Thoracic aorta (tissue), 2 donors: ENCODE results near the gene SEMA3B. TPM values are rescaled to one million over a fixed set of nuclear protein-coding genes. Genes with fewer than 3 reads are reported as not detected.
A peak's percentile ranks its signal among the peaks of the same experiment; 100 is the strongest.

Experiments used
- ATAC-seq: fragments of 150-250 bp; one replicate; pipeline ENCODE4 v1.8.0; 2017; ENCODE audit warnings: low read depth; ENCODE audit not compliant: insufficient number of reproducible peaks, low FRiP score
- DNase-seq: peaks from one replicate; pipeline ENCODE4 v3.0.0-alpha.2; 2020; ENCODE audit warnings: low spot score
- H3K27ac ChIP-seq, 2 donors: fragments of 200-600 bp; sonication (generic); 1 replicate in 1 of 2; 2 replicates in 1 of 2; pipeline ENCODE4 v1.5.1; 2016; ENCODE audit warnings: mild to moderate bottlenecking in 2 of 2, moderate library complexity in 2 of 2
- H3K27me3 ChIP-seq: fragments of 200-600 bp; sonication (generic); replicated peaks from 2 replicates; pipeline ENCODE4 v1.6.0; 2016; ENCODE audit warnings: mild to moderate bottlenecking; ENCODE audit not compliant: insufficient read depth
- H3K36me3 ChIP-seq: fragments of 200-600 bp; sonication (generic); one replicate; pipeline ENCODE4 v1.5.1; 2016
- H3K4me1 ChIP-seq, 2 donors: fragments of 200-600 bp; sonication (generic); 1 replicate in 1 of 2; 2 replicates in 1 of 2; pipeline versions ENCODE4 v1.5.1 to v1.6.0; 2016; ENCODE audit warnings: low read depth in 2 of 2, mild to moderate bottlenecking in 1 of 2; ENCODE audit not compliant: control insufficient read depth in 1 of 2
- H3K4me3 ChIP-seq: fragments of 200-600 bp; sonication (generic); 2 replicates; pipeline ENCODE4 v1.5.1; 2016; ENCODE audit warnings: mild to moderate bottlenecking
- H3K9me3 ChIP-seq: fragments of 200-600 bp; sonication (generic); 2 replicates; pipeline ENCODE4 v1.5.1; 2016
- total RNA-seq, 2 donors: library from RNA; depleted of rRNA; stranded (reverse); fragments of >200 nt; gene quantifications; one replicate each; pipeline versions ENCODE4 v1.1.0 to v1.2.3, GENCODE V29; 2016
- TF ChIP-seq, protein P1 (sequence below): fragments of 200-600 bp; sonication (generic); IDR thresholded peaks from one replicate; pipeline ENCODE4 v1.5.1; 2019; ENCODE audit warnings: antibody characterized with exemption

The SEMA3B gene
- total RNA-seq, 2 donors from 2014 or later = 53.6 to 57.2 TPM

DNA sequence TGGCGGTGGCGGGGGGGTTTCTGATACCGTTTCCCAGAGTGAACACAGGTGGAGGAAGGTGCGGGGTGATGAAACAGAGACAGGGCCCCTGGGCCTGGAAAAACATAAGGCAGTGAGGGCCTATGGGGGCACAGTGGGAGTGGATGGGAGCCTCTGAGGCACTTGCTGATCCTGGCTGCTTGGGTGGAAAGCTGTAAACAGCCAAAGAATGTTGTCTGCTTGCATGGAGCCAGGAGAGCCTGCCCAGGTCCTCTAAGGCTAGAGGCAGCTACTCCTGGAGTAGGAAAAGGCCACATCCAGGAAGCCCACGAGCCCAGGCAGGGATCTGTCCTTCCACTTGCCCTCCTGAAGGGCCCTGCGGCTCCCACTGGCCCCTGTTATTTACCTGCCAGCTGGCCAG lies 2.9 kb upstream of the SEMA3B start:
- ATAC-seq (no peak), DNase-seq (no peak)
- peaks cover 33 to 94% of the 10 kb centered on the region in 2 donors for H3K4me1 ChIP-seq
- H3K27ac ChIP-seq = peak overlapping the region; percentile 98
- TF ChIP-seq, protein P1, sequence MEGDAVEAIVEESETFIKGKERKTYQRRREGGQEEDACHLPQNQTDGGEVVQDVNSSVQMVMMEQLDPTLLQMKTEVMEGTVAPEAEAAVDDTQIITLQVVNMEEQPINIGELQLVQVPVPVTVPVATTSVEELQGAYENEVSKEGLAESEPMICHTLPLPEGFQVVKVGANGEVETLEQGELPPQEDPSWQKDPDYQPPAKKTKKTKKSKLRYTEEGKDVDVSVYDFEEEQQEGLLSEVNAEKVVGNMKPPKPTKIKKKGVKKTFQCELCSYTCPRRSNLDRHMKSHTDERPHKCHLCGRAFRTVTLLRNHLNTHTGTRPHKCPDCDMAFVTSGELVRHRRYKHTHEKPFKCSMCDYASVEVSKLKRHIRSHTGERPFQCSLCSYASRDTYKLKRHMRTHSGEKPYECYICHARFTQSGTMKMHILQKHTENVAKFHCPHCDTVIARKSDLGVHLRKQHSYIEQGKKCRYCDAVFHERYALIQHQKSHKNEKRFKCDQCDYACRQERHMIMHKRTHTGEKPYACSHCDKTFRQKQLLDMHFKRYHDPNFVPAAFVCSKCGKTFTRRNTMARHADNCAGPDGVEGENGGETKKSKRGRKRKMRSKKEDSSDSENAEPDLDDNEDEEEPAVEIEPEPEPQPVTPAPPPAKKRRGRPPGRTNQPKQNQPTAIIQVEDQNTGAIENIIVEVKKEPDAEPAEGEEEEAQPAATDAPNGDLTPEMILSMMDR = no peak
- H3K9me3 ChIP-seq = no peaks in the 10 kb centered on the region
- H3K27me3 ChIP-seq = no peaks in the 10 kb centered on the region
- H3K36me3 ChIP-seq = no peaks in the 10 kb centered on the region
- peak overlapping the region; percentile 71 for H3K4me3 ChIP-seq

DNA sequence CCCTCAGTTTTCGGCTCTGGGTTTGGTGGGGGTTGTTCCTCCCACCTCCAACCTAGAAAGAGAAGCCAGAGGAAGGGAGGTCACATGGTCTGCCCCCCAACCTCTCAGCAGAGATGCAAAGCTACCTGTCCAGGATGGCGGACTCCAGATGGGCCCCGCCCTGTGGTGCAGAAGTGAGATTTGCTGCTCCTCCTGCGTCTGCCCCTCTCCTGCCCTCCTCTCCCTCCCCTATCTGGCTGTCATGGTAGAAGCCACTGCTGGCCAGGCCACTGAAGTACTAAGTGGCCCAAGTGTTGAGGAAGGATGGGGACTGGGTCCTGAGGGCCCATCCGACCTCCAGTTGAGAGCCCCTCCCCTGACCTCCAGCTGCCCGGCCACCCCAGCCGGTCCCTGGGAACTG lies 2.1 kb upstream of the SEMA3B start:
- Histone ChIP-seq H3K4me1 (peaks cover 33 to 86% of the 10 kb centered on the region in 2 donors), H3K9me3 (no peaks in the 10 kb centered on the region)

DNA sequence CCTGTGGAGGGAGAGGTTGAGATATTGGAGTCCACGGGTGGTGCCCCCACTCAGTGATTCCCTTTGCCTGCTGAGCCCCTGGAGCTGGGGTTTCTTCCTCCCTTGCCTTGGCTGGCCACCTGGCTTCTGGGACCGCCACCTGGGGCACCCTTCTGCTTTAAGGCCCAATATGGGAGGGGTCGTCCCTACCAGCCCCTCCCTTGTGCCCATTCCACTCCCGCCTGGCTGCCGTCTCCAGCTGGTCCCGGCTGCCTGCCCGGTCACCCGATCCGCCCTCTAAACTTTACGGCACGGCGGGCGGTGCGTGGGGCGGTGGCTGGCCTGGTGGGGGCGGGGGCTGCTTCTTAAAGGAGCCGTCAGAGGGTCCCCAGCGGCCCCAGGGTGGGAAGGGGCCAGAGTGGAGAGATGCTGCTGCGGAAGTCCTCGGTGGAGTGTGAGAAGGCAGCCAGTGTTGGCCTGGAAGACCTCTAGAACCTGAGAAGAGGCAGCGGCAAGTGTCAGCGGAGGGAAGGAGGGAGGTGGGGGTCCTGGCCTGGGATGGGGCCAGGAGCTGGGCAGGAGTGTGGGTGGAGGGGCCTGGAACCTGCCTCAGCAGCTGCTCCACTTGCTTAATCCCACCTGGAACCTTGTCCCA lies 1.6 kb upstream of the SEMA3B start:
- DNase-seq = no peak
- Histone ChIP-seq H3K4me1 (peaks cover 33 to 83% of the 10 kb centered on the region in 2 donors), H3K27ac (peak overlapping the region; percentile 98), H3K36me3 (no peaks in the 10 kb centered on the region), H3K9me3 (no peaks in the 10 kb centered on the region), H3K27me3 (no peaks in the 10 kb centered on the region), H3K4me3 (peak overlapping the region; percentile 71)
- no peak for ATAC-seq
- TF ChIP-seq, protein P1 = no peak

More for the DNA sequence above, 2.1 kb upstream of the SEMA3B start:
- DNase-seq = no peak
- no peak for ATAC-seq
- H3K36me3 ChIP-seq = no peaks in the 10 kb centered on the region
- no peaks in the 10 kb centered on the region for H3K27me3 ChIP-seq
- H3K4me3 ChIP-seq = peak overlapping the region; percentile 71
- H3K27ac ChIP-seq = peak overlapping the region; percentile 98
- TF ChIP-seq, protein P1 = no peak

DNA sequence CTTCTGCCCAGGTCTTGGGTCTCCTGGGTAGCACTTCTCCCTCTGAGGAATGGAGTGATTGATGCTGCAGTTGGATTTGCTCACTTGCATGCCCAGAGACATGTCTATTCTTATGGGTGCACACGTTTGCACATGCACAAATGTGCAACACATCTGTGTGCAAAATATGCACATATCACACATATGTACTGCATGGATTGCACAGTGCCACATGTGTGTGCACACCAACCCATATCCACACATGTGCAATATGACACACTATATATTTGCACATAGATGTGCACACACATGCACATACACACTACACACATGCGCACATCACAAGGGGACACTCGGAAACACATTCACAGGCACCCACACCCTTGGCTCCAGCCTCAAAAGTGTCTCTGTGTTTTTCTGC lies 671 bp upstream of the SEMA3B start:
- H3K4me1 ChIP-seq = peaks cover 33 to 78% of the 10 kb centered on the region in 2 donors
- peak overlapping the region; percentile 98 for H3K27ac ChIP-seq
- DNase-seq (no peak), ATAC-seq (no peak)
- H3K27me3 ChIP-seq = no peaks in the 10 kb centered on the region
- H3K9me3 ChIP-seq = no peaks in the 10 kb centered on the region
- no peaks in the 10 kb centered on the region for H3K36me3 ChIP-seq
- H3K4me3 ChIP-seq = peak overlapping the region; percentile 71
- TF ChIP-seq, protein P1 = no peak

DNA sequence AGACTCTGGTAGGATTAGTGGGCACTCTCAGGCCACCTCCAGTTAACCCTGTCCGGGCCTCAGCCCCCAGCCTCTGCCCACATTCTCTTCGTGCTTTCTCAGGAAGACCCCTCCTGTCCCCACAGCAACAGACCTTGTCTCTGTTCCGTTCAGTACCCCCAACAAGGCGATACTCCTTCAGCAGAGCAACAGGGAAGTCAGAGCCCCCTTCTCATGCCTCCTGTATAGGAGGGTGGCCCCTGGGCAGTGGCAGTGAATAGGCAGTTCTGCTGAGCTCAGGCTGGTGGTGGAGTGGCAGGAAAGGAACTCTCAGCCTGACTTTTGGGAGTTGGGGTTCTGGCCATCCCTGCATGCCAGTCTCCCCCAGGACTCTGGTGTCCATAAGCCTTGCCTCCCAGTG lies 513 bp downstream of the SEMA3B start:
- peak overlapping the region; percentile 71 for H3K4me3 ChIP-seq
- H3K27me3 ChIP-seq = no peaks in the 10 kb centered on the region
- ATAC-seq = no peak
- H3K27ac ChIP-seq = peak overlapping the region; percentile 87 to 98
- H3K4me1 ChIP-seq = peaks cover 25 to 69% of the 10 kb centered on the region in 2 donors
- no peak for DNase-seq
- TF ChIP-seq, protein P1 = no peak
- H3K9me3 ChIP-seq = no peaks in the 10 kb centered on the region
- no peaks in the 10 kb centered on the region for H3K36me3 ChIP-seq
